HG03108 (cell line): ENCODE data around the gene SLC10A2.

Experiments
- ATAC-seq: cut with Tn5 transposase; IDR thresholded peaks from one replicate; pipeline ENCODE4 v1.9.1; 2021; ENCODE audit warnings: moderate library complexity; ENCODE audit not compliant: unreplicated experiment

Gene SLC10A2

GRCh38 chr13:103055166-103055565 is 11.1 kb downstream of the SLC10A2 start:
- no peak for ATAC-seq

GRCh38 chr13:103046676-103047075 is 19.5 kb downstream of the SLC10A2 start:
- ATAC-seq: no peak

GRCh38 chr13:103044056-103044455 is 22.2 kb downstream of the SLC10A2 start:
- ATAC-seq: no peak

- ATAC-seq: no peak
Measured at GRCh38 chr13:103040006-103040405, 26.2 kb downstream of the SLC10A2 start.

- no peak for ATAC-seq
Measured at GRCh38 chr13:103039183-103039582, 27.0 kb downstream of the SLC10A2 start.

GRCh38 chr13:103036268-103036667 is 29.9 kb downstream of the SLC10A2 start:
- no peak for ATAC-seq

- peak; percentile 24 for ATAC-seq
Measured at GRCh38 chr13:103033999-103034398, 32.2 kb downstream of the SLC10A2 start.

- peak; percentile 90 for ATAC-seq
Measured at GRCh38 chr13:103031332-103031873, 34.8 kb downstream of the SLC10A2 start.

GRCh38 chr13:103030776-103031175 is 35.4 kb downstream of the SLC10A2 start:
- ATAC-seq: no peak

GRCh38 chr13:103029798-103030197 is 36.4 kb downstream of the SLC10A2 start:
- ATAC-seq: no peak

GRCh38 chr13:103022336-103022735 is 43.9 kb downstream of the SLC10A2 start:
- no peak for ATAC-seq

- ATAC-seq: no peak
Measured at GRCh38 chr13:103018556-103018955, 47.7 kb downstream of the SLC10A2 start.

GRCh38 chr13:103012646-103013045 is 53.6 kb downstream of the SLC10A2 start:
- no peak for ATAC-seq

- no peak for ATAC-seq
Measured at GRCh38 chr13:103009051-103009840, 57.0 kb downstream of the SLC10A2 start.

- ATAC-seq: no peak
Measured at GRCh38 chr13:103007427-103007762, 58.8 kb downstream of the SLC10A2 start.

GRCh38 chr13:103006641-103007426 is 59.4 kb downstream of the SLC10A2 start:
- peak; percentile 93 for ATAC-seq

GRCh38 chr13:103004661-103005345 is 61.4 kb downstream of the SLC10A2 start:
- ATAC-seq: no peak

GRCh38 chr13:103003631-103004030 is 62.6 kb downstream of the SLC10A2 start:
- ATAC-seq: no peak

GRCh38 chr13:103002279-103002678 is 63.9 kb downstream of the SLC10A2 start:
- ATAC-seq: no peak

- no peak for ATAC-seq
Measured at GRCh38 chr13:103000157-103000556, 66.1 kb downstream of the SLC10A2 start.

GRCh38 chr13:102999499-102999898 is 66.7 kb downstream of the SLC10A2 start:
- ATAC-seq: no peak
